ENCODE measurements around the gene FAM83B.
"Not testable (repeated sequence)": the region's sequence is repeated elsewhere in the genome, so short reads cannot be mapped to it uniquely, and the experiment has no call there.

FAM83B gene

GRCh38 chr6:54810147-54810546, 36.4 kb upstream of the FAM83B start:
- no peak for TF ChIP-seq CTCF (IDR thresholded peaks at IDR 0.05; ENCODE audit: insufficient read depth, low read depth, low read length, missing control alignments)
- H3K4me3 ChIP-seq (ENCODE audit: low read depth, low read length): no peak overlapping the region
- no peak for DNase-seq (ENCODE audit: low read depth)

GRCh38 chr6:54813892-54814291, 32.7 kb upstream of the FAM83B start:
- no peak overlapping the region for H3K4me3 ChIP-seq (ENCODE audit: low read depth, low read length)
- DNase-seq (ENCODE audit: low read depth): no peak
- no peak for TF ChIP-seq CTCF (IDR thresholded peaks at IDR 0.05; ENCODE audit: insufficient read depth, low read depth, low read length, missing control alignments)

GRCh38 chr6:54817236-54817635, 29.3 kb upstream of the FAM83B start:
- H3K4me3 ChIP-seq (ENCODE audit: low read depth, low read length): no peak overlapping the region
- DNase-seq (ENCODE audit: low read depth): no peak
- no peak for TF ChIP-seq CTCF (IDR thresholded peaks at IDR 0.05; ENCODE audit: insufficient read depth, low read depth, low read length, missing control alignments)

DNA sequence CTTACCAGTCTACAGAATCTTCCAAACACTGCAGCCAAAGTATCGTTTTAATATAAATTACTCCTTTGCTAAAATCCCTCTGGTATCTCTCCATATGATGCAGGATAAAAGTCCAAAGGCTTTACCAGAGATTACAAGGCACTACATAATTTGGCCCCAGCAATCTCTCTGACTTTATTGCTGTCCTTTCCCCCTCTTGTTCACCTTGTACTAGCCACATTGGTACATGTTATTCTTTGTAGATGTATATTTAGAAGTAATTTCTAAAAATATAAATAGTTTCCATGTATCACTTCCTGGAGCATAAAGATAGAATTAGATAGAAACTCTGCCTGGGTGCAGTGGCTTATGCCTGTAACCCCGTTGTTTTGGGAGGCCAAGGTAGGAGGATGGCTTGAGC, 28.7 kb upstream of the FAM83B start:
- no peak overlapping the region for H3K4me3 ChIP-seq (ENCODE audit: low read depth, low read length)
- TF ChIP-seq CTCF (IDR thresholded peaks at IDR 0.05; ENCODE audit: insufficient read depth, low read depth, low read length, missing control alignments): no peak
- DNase-seq (ENCODE audit: low read depth): no peak

GRCh38 chr6:54824225-54824624, 22.3 kb upstream of the FAM83B start:
- DNase-seq (ENCODE audit: low read depth); H3K4me3 ChIP-seq (ENCODE audit: low read depth, low read length): not testable (repeated sequence)

DNA sequence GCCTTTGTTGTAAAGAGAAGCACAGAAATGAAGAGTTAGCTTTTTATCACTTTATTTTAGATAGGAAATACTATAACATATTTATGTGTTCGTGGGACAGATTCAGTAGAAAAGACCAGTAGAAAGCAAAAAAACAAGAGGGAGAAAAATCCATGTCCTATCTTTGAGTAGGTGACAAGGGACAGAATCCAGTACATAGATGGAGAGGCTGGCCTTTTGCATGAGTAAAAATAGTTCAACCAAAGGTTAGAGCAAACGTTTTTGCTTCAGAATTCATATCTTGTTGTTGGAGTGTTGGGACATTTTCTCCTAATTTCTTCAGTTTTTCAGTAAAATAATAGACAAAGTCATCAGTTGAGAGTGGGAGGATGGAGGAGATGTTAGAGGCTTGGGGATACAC, 19.6 kb upstream of the FAM83B start:
- TF ChIP-seq CTCF (IDR thresholded peaks at IDR 0.05; ENCODE audit: insufficient read depth, low read depth, low read length, missing control alignments): no peak
- no peak overlapping the region for H3K4me3 ChIP-seq (ENCODE audit: low read depth, low read length)
- no peak for DNase-seq (ENCODE audit: low read depth)

DNA sequence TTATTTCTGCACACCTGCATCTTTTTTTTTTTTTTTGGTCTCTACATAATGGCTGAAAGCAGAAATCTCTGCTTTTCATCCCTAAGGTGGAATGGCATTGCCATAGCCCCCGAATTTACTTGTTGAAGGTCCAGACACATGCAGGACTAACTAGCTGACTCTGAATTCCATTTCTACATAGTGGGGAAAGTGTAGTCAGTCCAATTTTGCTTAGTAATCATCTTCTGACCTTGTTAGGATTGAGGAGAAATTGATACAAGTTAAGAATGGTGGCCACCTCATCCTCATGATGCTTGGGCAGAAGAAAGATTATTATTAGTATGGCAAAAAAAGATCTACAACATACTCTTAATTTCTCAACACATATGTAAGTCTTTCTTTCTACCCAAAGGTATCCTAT, 16.4 kb upstream of the FAM83B start:
- no peak for DNase-seq (ENCODE audit: low read depth)
- no peak overlapping the region for H3K4me3 ChIP-seq (ENCODE audit: low read depth, low read length)
- no peak for TF ChIP-seq CTCF (IDR thresholded peaks at IDR 0.05; ENCODE audit: insufficient read depth, low read depth, low read length, missing control alignments)

- no peak for TF ChIP-seq CTCF (IDR thresholded peaks at IDR 0.05; ENCODE audit: insufficient read depth, low read depth, low read length, missing control alignments)
- DNase-seq (ENCODE audit: low read depth): no peak
- no peak overlapping the region for H3K4me3 ChIP-seq (ENCODE audit: low read depth, low read length)
These were observed 11.4 kb upstream of the FAM83B start for GRCh38 chr6:54835176-54835575.
